ENCODE measurements around the gene DCP2.

Gene DCP2

GRCh38 chr5:113022661-113023060 is 46.1 kb downstream of the DCP2 start:
- TF ChIP-seq SIN3A (IDR thresholded peaks at IDR 0.05; ENCODE audit: borderline replicate concordance, insufficient read depth, low read length) (no peak), FOXP2 (optimal IDR thresholded peaks at IDR 0.05; ENCODE audit: borderline replicate concordance, extremely low read depth, extremely low read length, insufficient read depth) (no peak), TAF1 (IDR thresholded peaks at IDR 0.05; ENCODE audit: borderline replicate concordance, insufficient read depth, low read length) (no peak), POLR2AphosphoS5 (IDR thresholded peaks at IDR 0.05; ENCODE audit: low read depth, low read length) (peak; percentile 48; the same call in 1 of the 2 replicates), REST (IDR thresholded peaks at IDR 0.05; ENCODE audit: insufficient read depth in 1 of 2, low read depth in 2 of 2, low read length in 2 of 2) (peak in 1 of 2 experiments; percentile 13; a peak in 1 of 4 replicates)

GRCh38 chr5:113024076-113024697 is 47.6 kb downstream of the DCP2 start:
- TF ChIP-seq FOXP2 (optimal IDR thresholded peaks at IDR 0.05; ENCODE audit: borderline replicate concordance, extremely low read depth, extremely low read length, insufficient read depth) (no peak), REST (IDR thresholded peaks at IDR 0.05; ENCODE audit: insufficient read depth in 1 of 2, low read depth in 2 of 2, low read length in 2 of 2) (no peak), SIN3A (IDR thresholded peaks at IDR 0.05; ENCODE audit: borderline replicate concordance, insufficient read depth, low read length) (no peak), TAF1 (IDR thresholded peaks at IDR 0.05; ENCODE audit: borderline replicate concordance, insufficient read depth, low read length) (no peak)

GRCh38 chr5:113025596-113025995 is 49.0 kb downstream of the DCP2 start:
- TF ChIP-seq FOXP2 (optimal IDR thresholded peaks at IDR 0.05; ENCODE audit: borderline replicate concordance, extremely low read depth, extremely low read length, insufficient read depth): no peak
- TF ChIP-seq REST (IDR thresholded peaks at IDR 0.05; ENCODE audit: insufficient read depth in 1 of 2, low read depth in 2 of 2, low read length in 2 of 2): no peak
- no peak; the same call in 1 of the 2 replicates for TF ChIP-seq POLR2AphosphoS5 (IDR thresholded peaks at IDR 0.05; ENCODE audit: low read depth, low read length)
- TF ChIP-seq TAF1 (IDR thresholded peaks at IDR 0.05; ENCODE audit: borderline replicate concordance, insufficient read depth, low read length): no peak
- no peak for TF ChIP-seq SIN3A (IDR thresholded peaks at IDR 0.05; ENCODE audit: borderline replicate concordance, insufficient read depth, low read length)

GRCh38 chr5:113026211-113026610 is 49.6 kb downstream of the DCP2 start:
- TF ChIP-seq FOXP2 (optimal IDR thresholded peaks at IDR 0.05; ENCODE audit: borderline replicate concordance, extremely low read depth, extremely low read length, insufficient read depth) (no peak), TAF1 (IDR thresholded peaks at IDR 0.05; ENCODE audit: borderline replicate concordance, insufficient read depth, low read length) (no peak)

- no peak; the same call in 1 of the 2 replicates for TF ChIP-seq POLR2AphosphoS5 (IDR thresholded peaks at IDR 0.05; ENCODE audit: low read depth, low read length)
- TF ChIP-seq REST (IDR thresholded peaks at IDR 0.05; ENCODE audit: insufficient read depth in 1 of 2, low read depth in 2 of 2, low read length in 2 of 2): no peak
- TF ChIP-seq FOXP2 (optimal IDR thresholded peaks at IDR 0.05; ENCODE audit: borderline replicate concordance, extremely low read depth, extremely low read length, insufficient read depth): no peak
- no peak for TF ChIP-seq TAF1 (IDR thresholded peaks at IDR 0.05; ENCODE audit: borderline replicate concordance, insufficient read depth, low read length)
- TF ChIP-seq SIN3A (IDR thresholded peaks at IDR 0.05; ENCODE audit: borderline replicate concordance, insufficient read depth, low read length): no peak
These were observed 50.4 kb downstream of the DCP2 start for GRCh38 chr5:113027015-113027414.

Data from PFSK-1 (cell line).